ENCODE data around the gene SLC25A25. TPM values are rescaled to one million over a fixed set of nuclear protein-coding genes. Genes with fewer than 3 reads are reported as not detected.

The SLC25A25 gene
- total and polyA plus RNA-seq, 9 of the 15 experiments (the other 6 are each of a cell fraction or from before 2014, with no cell fraction given) = 0.07 to 35.9 (median 23.2) TPM

DNA sequence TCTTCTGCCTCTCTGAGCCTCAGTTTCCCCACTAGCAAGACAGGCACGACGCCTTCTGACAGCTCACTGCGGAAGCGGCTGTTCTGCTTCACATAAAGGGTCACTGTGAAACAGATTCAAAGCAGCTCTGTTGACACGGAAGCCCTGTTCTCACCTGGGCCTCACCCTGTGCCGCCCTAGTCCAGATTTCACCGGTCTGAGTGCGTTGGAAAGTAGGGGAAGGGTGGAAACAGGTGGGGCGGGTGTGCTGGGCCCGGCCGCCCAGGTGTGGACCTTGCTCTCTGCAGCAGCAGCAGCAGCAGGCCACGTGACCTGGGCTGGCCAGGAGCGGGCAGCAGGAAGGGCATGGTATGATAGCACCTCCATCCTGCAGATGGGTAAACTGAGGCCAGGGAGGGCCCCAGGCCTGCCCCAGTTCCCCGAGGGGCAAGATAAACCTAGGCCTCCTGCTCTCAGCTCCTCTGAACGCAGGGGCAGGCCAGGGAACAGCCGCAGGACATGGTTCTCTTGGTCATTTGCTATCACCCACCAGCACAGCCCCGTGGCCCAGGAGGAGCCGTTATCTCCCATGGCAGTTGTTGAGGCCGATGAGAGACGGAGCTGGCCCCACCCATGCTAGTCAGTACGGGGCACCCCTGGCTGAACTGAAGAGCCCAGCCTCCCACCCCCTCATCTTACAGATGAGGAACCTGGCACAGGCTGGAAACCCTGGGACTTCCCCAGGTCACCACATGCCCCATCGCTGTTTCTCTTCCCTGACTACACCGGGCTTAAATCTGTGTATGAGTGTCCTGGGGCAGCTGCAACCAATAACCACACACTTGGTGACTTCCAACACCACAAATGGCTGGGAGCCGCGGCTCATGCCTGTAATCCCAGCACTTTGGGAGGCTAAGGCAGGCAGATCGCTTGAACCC is 47.4 kb downstream of the SLC25A25 start (continued):
- TF ChIP-seq, protein P1, sequence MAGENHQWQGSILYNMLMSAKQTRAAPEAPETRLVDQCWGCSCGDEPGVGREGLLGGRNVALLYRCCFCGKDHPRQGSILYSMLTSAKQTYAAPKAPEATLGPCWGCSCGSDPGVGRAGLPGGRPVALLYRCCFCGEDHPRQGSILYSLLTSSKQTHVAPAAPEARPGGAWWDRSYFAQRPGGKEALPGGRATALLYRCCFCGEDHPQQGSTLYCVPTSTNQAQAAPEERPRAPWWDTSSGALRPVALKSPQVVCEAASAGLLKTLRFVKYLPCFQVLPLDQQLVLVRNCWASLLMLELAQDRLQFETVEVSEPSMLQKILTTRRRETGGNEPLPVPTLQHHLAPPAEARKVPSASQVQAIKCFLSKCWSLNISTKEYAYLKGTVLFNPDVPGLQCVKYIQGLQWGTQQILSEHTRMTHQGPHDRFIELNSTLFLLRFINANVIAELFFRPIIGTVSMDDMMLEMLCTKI (IDR thresholded peaks at IDR 0.05; ENCODE audit: partially characterized antibody) = no peak
- TF ChIP-seq POLR3G (IDR thresholded peaks at IDR 0.05; ENCODE audit: extremely low read depth, insufficient read length, insufficient replicate concordance) (no peak), PHB2 (IDR thresholded peaks at IDR 0.05; ENCODE audit: low read depth) (peak; percentile 82), MCM2 (IDR thresholded peaks at IDR 0.05; ENCODE audit: low read depth) (no peak), ZNF121 (CRISPR knock-in tag; conservative IDR thresholded peaks at IDR 0.05) (no peak), NCOA4 (IDR thresholded peaks at IDR 0.05; ENCODE audit: partially characterized antibody) (no peak), MAFG (tag; conservative IDR thresholded peaks at IDR 0.05) (no peak), CBX1 (IDR thresholded peaks at IDR 0.05; ENCODE audit: low read depth) (no peak), YY1 (IDR thresholded peaks at IDR 0.05; ENCODE audit: borderline replicate concordance in 1 of 3, control insufficient read depth in 1 of 3, extremely low read depth in 1 of 3, insufficient read depth in 3 of 3, insufficient read length in 1 of 3, insufficient replicate concordance in 2 of 3, low read depth in 1 of 3, low read length in 2 of 3) (peak in 2 of 3 experiments; percentile 54 to 62), DPF2 (IDR thresholded peaks at IDR 0.05) (peak; percentile 97), MYBL2 (IDR thresholded peaks at IDR 0.05; ENCODE audit: low read depth) (no peak), MYBL2 (CRISPR knock-in tag; IDR thresholded peaks at IDR 0.05; ENCODE audit: borderline replicate concordance) (no peak)
- TF ChIP-seq, protein P2, sequence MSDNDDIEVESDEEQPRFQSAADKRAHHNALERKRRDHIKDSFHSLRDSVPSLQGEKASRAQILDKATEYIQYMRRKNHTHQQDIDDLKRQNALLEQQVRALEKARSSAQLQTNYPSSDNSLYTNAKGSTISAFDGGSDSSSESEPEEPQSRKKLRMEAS (CRISPR knock-in tag; IDR thresholded peaks at IDR 0.05) = peak; percentile 77; the same call in 1 of the 2 replicates
- TF ChIP-seq, protein P3, sequence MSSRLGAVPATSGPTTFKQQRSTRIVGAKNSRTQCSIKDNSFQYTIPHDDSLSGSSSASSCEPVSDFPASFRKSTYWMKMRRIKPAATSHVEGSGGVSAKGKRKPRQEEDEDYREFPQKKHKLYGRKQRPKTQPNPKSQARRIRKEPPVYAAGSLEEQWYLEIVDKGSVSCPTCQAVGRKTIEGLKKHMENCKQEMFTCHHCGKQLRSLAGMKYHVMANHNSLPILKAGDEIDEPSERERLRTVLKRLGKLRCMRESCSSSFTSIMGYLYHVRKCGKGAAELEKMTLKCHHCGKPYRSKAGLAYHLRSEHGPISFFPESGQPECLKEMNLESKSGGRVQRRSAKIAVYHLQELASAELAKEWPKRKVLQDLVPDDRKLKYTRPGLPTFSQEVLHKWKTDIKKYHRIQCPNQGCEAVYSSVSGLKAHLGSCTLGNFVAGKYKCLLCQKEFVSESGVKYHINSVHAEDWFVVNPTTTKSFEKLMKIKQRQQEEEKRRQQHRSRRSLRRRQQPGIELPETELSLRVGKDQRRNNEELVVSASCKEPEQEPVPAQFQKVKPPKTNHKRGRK (tag; IDR thresholded peaks at IDR 0.05) = no peak
- TF ChIP-seq, protein P4, sequence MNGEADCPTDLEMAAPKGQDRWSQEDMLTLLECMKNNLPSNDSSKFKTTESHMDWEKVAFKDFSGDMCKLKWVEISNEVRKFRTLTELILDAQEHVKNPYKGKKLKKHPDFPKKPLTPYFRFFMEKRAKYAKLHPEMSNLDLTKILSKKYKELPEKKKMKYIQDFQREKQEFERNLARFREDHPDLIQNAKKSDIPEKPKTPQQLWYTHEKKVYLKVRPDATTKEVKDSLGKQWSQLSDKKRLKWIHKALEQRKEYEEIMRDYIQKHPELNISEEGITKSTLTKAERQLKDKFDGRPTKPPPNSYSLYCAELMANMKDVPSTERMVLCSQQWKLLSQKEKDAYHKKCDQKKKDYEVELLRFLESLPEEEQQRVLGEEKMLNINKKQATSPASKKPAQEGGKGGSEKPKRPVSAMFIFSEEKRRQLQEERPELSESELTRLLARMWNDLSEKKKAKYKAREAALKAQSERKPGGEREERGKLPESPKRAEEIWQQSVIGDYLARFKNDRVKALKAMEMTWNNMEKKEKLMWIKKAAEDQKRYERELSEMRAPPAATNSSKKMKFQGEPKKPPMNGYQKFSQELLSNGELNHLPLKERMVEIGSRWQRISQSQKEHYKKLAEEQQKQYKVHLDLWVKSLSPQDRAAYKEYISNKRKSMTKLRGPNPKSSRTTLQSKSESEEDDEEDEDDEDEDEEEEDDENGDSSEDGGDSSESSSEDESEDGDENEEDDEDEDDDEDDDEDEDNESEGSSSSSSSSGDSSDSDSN (IDR thresholded peaks at IDR 0.05; ENCODE audit: borderline replicate concordance in 1 of 2, low read depth in 2 of 2, low read length in 2 of 2) = no peak
- TF ChIP-seq, protein P5, sequence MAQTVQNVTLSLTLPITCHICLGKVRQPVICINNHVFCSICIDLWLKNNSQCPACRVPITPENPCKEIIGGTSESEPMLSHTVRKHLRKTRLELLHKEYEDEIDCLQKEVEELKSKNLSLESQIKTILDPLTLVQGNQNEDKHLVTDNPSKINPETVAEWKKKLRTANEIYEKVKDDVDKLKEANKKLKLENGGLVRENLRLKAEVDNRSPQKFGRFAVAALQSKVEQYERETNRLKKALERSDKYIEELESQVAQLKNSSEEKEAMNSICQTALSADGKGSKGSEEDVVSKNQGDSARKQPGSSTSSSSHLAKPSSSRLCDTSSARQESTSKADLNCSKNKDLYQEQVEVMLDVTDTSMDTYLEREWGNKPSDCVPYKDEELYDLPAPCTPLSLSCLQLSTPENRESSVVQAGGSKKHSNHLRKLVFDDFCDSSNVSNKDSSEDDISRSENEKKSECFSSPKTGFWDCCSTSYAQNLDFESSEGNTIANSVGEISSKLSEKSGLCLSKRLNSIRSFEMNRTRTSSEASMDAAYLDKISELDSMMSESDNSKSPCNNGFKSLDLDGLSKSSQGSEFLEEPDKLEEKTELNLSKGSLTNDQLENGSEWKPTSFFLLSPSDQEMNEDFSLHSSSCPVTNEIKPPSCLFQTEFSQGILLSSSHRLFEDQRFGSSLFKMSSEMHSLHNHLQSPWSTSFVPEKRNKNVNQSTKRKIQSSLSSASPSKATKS (CRISPR knock-in tag; IDR thresholded peaks at IDR 0.05) = no peak
- TF ChIP-seq, protein P6, sequence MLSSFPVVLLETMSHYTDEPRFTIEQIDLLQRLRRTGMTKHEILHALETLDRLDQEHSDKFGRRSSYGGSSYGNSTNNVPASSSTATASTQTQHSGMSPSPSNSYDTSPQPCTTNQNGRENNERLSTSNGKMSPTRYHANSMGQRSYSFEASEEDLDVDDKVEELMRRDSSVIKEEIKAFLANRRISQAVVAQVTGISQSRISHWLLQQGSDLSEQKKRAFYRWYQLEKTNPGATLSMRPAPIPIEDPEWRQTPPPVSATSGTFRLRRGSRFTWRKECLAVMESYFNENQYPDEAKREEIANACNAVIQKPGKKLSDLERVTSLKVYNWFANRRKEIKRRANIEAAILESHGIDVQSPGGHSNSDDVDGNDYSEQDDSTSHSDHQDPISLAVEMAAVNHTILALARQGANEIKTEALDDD (IDR thresholded peaks at IDR 0.05) = peak; percentile 62; the same call in 1 of the 2 replicates
